HCT116 (cell line): ENCODE measurements around the gene POC1A.
"Not testable (repeated sequence)": the region's sequence is repeated elsewhere in the genome, so short reads cannot be mapped to it uniquely, and the experiment has no call there.

Experiments
- EZH2 ChIP-seq: fragments of 200-600 bp; sonication (generic); IDR thresholded peaks from 2 replicates; pipeline ENCODE4 v1.6.1; 2017; ENCODE audit warnings: antibody characterized with exemption, mixed run types
- EZH2phosphoT487 ChIP-seq: fragments of 200-600 bp; IDR thresholded peaks from 2 replicates; pipeline ENCODE4 v1.6.1; 2018; ENCODE audit warnings: antibody characterized with exemption, borderline replicate concordance
- POLR2A ChIP-seq: IDR thresholded peaks from 2 replicates; pipeline ENCODE4 v1.7.0; 2011; ENCODE audit warnings: borderline replicate concordance; ENCODE audit not compliant: insufficient read depth, insufficient read length; ENCODE audit errors: extremely low read depth
- RAD21 ChIP-seq: IDR thresholded peaks from 2 replicates; pipeline ENCODE4 v1.6.1; 2012; ENCODE audit warnings: low read depth, mild to moderate bottlenecking
- SIN3A ChIP-seq: IDR thresholded peaks from 2 replicates; pipeline ENCODE4 v1.6.1; 2012; ENCODE audit warnings: low read depth
- SP1 ChIP-seq: IDR thresholded peaks from 2 replicates; pipeline ENCODE4 v1.6.1; 2012; ENCODE audit warnings: low read depth
- SRF ChIP-seq: IDR thresholded peaks from 2 replicates; pipeline ENCODE4 v1.6.1; 2012; ENCODE audit warnings: low read depth
- TF ChIP-seq, protein P1 (sequence below), 3 experiments: fragments of 200-600 bp in 1 of 3; sonication (generic) in 1 of 3; IDR thresholded peaks in 2 of 3; conservative IDR thresholded peaks in 1 of 3; 2 replicates each; pipeline ENCODE4 v1.5.1; 2012 to 2017; ENCODE audit warnings: low read depth in 2 of 3, low read length in 2 of 3, antibody characterized with exemption in 1 of 3, borderline replicate concordance in 1 of 3, control low read depth in 1 of 3, mild to moderate bottlenecking in 1 of 3, mixed read lengths in 1 of 3, mixed run types in 1 of 3, moderate library complexity in 1 of 3; ENCODE audit not compliant: insufficient read depth in 1 of 3
- TF ChIP-seq, protein P2 (sequence below): IDR thresholded peaks from 2 replicates; pipeline ENCODE4 v1.6.1; 2011; ENCODE audit warnings: mild to moderate bottlenecking, low read length, moderate library complexity; ENCODE audit not compliant: insufficient replicate concordance; ENCODE audit errors: extremely low read depth

DNA sequence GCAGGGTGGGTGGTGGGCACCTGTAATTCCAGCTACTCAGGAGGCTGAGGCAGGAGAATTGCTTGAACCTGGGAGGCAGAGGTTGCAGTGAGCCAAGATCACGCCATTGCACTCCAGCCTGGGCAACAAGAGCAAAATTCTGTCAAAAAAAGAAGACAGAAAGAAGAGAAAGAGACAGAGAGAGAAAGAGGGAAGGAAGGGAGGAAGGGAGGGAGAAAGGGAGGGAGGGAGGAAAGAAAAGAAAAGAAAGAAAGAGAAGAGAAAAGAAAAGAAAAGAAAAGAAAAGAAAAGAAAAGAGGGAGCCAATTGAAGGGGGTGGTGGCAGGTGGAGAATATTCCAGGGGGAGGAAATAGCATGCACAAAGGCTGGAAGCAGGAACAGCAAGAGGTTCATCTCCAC, 111.2 kb downstream of the POC1A start:
- TF ChIP-seq, protein P1, sequence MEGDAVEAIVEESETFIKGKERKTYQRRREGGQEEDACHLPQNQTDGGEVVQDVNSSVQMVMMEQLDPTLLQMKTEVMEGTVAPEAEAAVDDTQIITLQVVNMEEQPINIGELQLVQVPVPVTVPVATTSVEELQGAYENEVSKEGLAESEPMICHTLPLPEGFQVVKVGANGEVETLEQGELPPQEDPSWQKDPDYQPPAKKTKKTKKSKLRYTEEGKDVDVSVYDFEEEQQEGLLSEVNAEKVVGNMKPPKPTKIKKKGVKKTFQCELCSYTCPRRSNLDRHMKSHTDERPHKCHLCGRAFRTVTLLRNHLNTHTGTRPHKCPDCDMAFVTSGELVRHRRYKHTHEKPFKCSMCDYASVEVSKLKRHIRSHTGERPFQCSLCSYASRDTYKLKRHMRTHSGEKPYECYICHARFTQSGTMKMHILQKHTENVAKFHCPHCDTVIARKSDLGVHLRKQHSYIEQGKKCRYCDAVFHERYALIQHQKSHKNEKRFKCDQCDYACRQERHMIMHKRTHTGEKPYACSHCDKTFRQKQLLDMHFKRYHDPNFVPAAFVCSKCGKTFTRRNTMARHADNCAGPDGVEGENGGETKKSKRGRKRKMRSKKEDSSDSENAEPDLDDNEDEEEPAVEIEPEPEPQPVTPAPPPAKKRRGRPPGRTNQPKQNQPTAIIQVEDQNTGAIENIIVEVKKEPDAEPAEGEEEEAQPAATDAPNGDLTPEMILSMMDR (IDR thresholded peaks at IDR 0.05 in 2 of 3, conservative IDR thresholded peaks at IDR 0.05 in 1 of 3; ENCODE audit: borderline replicate concordance in 1 of 3, insufficient read depth in 1 of 3, low read depth in 2 of 3, low read length in 2 of 3): not testable (repeated sequence)
- TF ChIP-seq POLR2A, SP1, SRF, EZH2, RAD21, SIN3A, EZH2phosphoT487: not testable (repeated sequence)
- TF ChIP-seq, protein P2, sequence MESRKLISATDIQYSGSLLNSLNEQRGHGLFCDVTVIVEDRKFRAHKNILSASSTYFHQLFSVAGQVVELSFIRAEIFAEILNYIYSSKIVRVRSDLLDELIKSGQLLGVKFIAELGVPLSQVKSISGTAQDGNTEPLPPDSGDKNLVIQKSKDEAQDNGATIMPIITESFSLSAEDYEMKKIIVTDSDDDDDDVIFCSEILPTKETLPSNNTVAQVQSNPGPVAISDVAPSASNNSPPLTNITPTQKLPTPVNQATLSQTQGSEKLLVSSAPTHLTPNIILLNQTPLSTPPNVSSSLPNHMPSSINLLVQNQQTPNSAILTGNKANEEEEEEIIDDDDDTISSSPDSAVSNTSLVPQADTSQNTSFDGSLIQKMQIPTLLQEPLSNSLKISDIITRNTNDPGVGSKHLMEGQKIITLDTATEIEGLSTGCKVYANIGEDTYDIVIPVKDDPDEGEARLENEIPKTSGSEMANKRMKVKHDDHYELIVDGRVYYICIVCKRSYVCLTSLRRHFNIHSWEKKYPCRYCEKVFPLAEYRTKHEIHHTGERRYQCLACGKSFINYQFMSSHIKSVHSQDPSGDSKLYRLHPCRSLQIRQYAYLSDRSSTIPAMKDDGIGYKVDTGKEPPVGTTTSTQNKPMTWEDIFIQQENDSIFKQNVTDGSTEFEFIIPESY: not testable (repeated sequence)
